ENCODE data around the gene RRP15. TPM values are rescaled to one million over a fixed set of nuclear protein-coding genes. Genes with fewer than 3 reads are reported as not detected.
A peak's percentile ranks its signal among the peaks of the same experiment; 100 is the strongest.

RRP15 gene
- total and polyA plus RNA-seq, 2 donors: 3.9 to 12.4 TPM

DNA sequence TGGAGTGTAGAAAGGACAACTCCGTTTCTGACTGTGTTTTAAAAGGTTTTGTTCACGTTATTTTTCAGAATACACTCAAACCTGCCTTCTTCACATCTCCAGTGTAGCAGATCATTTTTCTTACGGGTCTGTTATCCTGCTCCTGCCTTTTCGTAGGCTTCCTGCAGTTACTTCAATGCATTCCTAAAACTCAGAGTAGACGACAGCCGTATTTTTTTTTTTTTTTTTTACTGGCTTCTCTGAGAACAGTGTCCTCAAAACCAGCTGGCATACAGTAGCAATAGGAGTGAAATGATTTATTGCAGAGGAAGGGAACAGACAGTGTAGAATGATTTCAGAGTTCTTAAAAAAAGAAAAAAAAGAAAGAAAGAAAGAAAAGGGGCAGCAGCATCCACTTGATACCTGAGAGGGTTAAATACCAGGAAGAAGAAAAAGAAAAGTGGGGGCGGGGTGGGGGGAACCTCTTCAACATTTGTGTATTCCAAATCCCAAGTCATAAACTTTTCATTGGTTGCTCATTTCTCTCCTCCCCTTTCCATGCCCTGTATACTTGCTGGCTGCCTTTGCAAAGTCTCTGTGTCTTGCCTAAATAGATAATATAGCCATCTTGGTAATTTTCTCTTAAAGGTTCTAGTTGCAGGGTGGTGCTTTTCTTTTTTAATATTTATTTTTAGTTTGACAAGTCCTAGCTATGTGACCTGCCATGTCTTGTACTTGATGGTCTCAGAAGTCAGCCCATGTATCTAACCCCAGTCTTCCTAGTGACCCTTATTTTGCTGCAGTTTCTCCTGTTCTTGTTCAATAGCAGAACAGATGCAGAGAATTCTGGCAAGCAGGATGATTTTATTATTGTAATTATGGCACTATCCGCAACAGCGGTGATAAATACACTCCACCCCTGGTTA is 62.9 kb downstream of the RRP15 start:
- Histone ChIP-seq H3K36me3 (ENCODE audit: control insufficient read depth in 2 of 2, insufficient read depth in 2 of 2, low read length in 1 of 2) (no peaks in the 10 kb centered on the region), H3K9me3 (ENCODE audit: control insufficient read depth in 2 of 2, insufficient read depth in 1 of 2, low read length in 1 of 2) (no peaks in the 10 kb centered on the region), H3K4me3 (ENCODE audit: low read length in 2 of 2) (no peak overlapping the region), H3K4me1 (ENCODE audit: control insufficient read depth in 2 of 2, insufficient read depth in 2 of 2, low read length in 2 of 2) (peaks cover 0 to 32% of the 10 kb centered on the region in 2 donors), H3K27ac (ENCODE audit: low read depth in 1 of 2, low read length in 1 of 2) (no peak overlapping the region), H3K27me3 (ENCODE audit: control insufficient read depth in 2 of 2, insufficient read depth in 1 of 2, low read length in 1 of 2) (peaks cover 18 to 55% of the 10 kb centered on the region in 2 donors)
- 34% methylated on average over 9 of the region's 9 CpGs for WGBS
- no peak for DNase-seq (ENCODE audit: low read depth in 6 of 9, low spot score in 9 of 9)

DNA sequence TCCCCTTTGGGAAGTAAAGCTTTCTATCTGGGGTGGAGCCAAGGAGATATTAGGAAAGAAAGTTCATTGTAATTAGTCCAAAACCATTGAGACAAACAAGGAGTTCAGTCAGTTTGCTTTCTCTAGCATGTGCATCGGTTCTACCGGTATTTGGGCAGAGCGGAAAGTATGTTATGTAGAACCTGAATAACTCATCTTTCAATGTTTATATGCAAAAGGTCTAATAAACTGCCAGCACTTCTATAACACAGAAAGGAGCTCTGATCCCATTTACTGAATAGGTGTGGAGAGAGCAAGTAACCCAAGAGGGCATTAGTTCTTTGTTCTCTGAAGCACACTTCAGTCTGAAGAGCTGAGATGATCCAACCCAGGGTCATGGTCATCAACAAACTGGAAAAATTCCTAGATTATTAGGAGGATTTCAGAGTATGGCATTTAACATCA is 63.6 kb downstream of the RRP15 start:
- 95% methylated on average over 3 of the region's 3 CpGs for WGBS
- DNase-seq (ENCODE audit: low read depth in 6 of 9, low spot score in 9 of 9): no peak
- Histone ChIP-seq H3K9me3 (ENCODE audit: control insufficient read depth in 2 of 2, insufficient read depth in 1 of 2, low read length in 1 of 2) (no peaks in the 10 kb centered on the region), H3K27me3 (ENCODE audit: control insufficient read depth in 2 of 2, insufficient read depth in 1 of 2, low read length in 1 of 2) (peaks cover 18 to 55% of the 10 kb centered on the region in 2 donors), H3K27ac (ENCODE audit: low read depth in 1 of 2, low read length in 1 of 2) (no peak overlapping the region), H3K36me3 (ENCODE audit: control insufficient read depth in 2 of 2, insufficient read depth in 2 of 2, low read length in 1 of 2) (no peaks in the 10 kb centered on the region), H3K4me1 (ENCODE audit: control insufficient read depth in 2 of 2, insufficient read depth in 2 of 2, low read length in 2 of 2) (peaks cover 0 to 32% of the 10 kb centered on the region in 2 donors), H3K4me3 (ENCODE audit: low read length in 2 of 2) (no peak overlapping the region)

DNA sequence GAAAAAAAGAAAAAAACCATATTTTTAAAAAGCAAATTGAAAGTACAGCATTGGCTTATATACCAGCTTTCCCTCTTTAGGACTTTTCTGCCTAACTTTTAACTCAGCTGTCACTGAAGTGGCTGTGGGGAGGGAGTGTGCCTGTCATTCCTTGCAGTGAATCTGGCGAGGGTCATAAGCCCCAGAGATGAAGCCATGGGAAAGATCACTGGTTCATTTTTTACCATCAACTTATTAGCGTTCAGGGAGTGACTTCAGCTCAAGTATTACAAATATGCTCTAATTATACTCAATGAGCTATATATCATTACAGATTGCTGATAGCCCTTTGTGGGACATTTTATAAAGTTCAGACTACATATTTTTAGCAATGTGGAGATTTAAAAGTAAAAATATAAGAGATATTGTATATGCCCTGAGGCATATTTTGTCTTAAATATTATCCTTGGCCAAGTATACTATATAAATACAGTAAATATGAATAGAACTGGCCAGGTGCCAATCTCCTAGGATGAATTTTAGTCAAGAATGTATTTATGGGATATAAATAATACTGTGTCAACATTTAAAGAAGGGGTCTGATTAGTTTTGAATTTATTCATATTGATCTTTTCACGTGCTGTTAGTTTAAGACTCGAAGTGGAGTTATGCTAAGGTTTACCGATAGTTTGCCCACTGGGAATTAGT is 64.4 kb downstream of the RRP15 start:
- Histone ChIP-seq H3K36me3 (ENCODE audit: control insufficient read depth in 2 of 2, insufficient read depth in 2 of 2, low read length in 1 of 2) (no peaks in the 10 kb centered on the region), H3K27me3 (ENCODE audit: control insufficient read depth in 2 of 2, insufficient read depth in 1 of 2, low read length in 1 of 2) (peaks cover 18 to 53% of the 10 kb centered on the region in 2 donors), H3K9me3 (ENCODE audit: control insufficient read depth in 2 of 2, insufficient read depth in 1 of 2, low read length in 1 of 2) (no peaks in the 10 kb centered on the region), H3K4me1 (ENCODE audit: control insufficient read depth in 2 of 2, insufficient read depth in 2 of 2, low read length in 2 of 2) (peaks cover 0 to 32% of the 10 kb centered on the region in 2 donors), H3K4me3 (ENCODE audit: low read length in 2 of 2) (no peak overlapping the region), H3K27ac (ENCODE audit: low read depth in 1 of 2, low read length in 1 of 2) (no peak overlapping the region)
- DNase-seq (ENCODE audit: low read depth in 6 of 9, low spot score in 9 of 9): no peak
- WGBS: 95% methylated on average over 5 of the region's 5 CpGs

DNA sequence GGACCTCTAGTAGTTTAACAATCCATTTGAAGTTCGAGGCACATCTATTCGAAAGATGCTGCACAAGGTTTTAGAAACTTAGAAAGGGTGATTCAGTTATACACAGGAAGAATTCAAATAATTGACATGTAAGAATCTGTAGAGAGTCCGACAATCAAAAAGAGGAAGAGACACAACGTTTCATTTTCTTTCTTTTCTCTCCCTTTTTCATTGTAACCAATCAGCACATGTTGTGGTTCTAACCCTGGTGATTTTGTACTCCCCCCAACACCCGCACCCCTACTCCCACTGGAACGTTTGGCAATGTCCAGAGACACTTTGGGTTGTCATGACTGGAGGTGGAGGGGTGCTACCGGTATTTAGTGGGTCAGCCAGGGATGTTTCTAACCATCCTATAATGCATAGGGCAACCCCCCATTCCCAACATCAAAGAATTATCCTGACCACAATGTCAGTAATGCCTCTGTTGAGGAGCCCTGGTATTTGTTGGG is 65.0 kb downstream of the RRP15 start:
- 40% methylated on average over 7 of the region's 7 CpGs for WGBS
- DNase-seq (ENCODE audit: low read depth in 6 of 9, low spot score in 9 of 9): no peak
- H3K9me3 ChIP-seq (ENCODE audit: control insufficient read depth in 2 of 2, insufficient read depth in 1 of 2, low read length in 1 of 2): no peaks in the 10 kb centered on the region
- no peaks in the 10 kb centered on the region for H3K36me3 ChIP-seq (ENCODE audit: control insufficient read depth in 2 of 2, insufficient read depth in 2 of 2, low read length in 1 of 2)
- H3K4me3 ChIP-seq (ENCODE audit: low read length in 2 of 2): no peak overlapping the region
- H3K27ac ChIP-seq (ENCODE audit: low read depth in 1 of 2, low read length in 1 of 2): no peak overlapping the region
- peaks cover 0 to 28% of the 10 kb centered on the region in 2 donors for H3K4me1 ChIP-seq (ENCODE audit: control insufficient read depth in 2 of 2, insufficient read depth in 2 of 2, low read length in 2 of 2)
- peaks cover 18 to 47% of the 10 kb centered on the region in 2 donors for H3K27me3 ChIP-seq (ENCODE audit: control insufficient read depth in 2 of 2, insufficient read depth in 1 of 2, low read length in 1 of 2)

DNA sequence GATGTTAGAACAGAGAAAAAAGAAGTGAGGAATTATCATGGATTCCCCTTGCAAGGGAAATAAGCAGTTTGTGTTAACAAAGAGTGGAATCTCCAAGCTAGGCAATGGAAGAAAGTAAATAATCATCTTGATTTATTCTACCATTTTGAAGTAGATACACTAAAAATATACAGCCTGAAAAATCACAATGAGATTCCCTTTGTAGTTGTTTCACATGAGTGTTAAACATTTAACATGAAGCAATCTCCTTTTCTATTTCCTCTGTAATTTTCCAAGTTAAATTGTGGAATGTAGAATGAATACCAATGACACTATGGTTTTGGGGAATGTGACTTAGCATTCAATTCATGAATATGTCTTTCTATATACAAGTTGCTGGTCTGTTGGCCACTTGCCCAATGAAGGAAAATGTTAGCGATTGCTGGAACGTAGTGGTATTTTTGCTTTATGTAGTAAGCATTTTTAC is 65.7 kb downstream of the RRP15 start:
- H3K4me1 ChIP-seq (ENCODE audit: control insufficient read depth in 2 of 2, insufficient read depth in 2 of 2, low read length in 2 of 2): peaks cover 0 to 22% of the 10 kb centered on the region in 2 donors
- WGBS: 18% methylated on average over 2 of the region's 2 CpGs
- no peak for DNase-seq (ENCODE audit: low read depth in 6 of 9, low spot score in 9 of 9)

DNA sequence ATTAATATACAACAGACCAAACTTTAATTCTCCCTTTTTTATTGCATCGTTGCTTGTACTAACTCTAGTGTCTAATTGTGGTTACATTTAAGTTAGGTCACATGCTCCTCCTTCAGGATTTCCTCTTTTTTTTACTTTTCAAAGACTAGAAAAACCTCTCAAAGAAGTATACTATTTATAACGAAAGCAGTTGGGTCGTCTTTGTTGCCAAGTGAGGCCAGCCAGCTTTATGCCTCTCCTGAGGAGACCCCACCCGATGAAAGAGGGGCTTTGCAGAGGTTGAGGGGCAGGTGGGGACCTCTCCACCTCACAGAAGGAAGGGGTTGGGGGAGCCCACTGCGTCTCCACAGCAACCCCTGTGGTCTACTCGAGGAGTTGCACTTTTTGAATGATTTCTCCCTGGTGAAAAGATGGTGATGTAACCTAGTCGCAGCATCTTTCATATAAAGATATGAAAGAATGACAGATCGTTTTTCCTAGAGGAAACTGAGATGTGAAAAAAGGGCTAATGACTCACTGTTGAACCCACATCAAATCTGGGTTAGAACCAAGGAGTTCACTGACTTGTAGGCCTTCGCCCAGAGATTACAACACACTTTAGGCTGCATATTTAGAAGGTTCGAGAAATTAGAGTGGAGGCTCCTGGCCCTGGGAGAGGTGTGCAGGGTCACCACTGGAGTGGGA is 66.4 kb downstream of the RRP15 start:
- H3K4me3 ChIP-seq (ENCODE audit: low read length in 2 of 2): no peak overlapping the region
- H3K4me1 ChIP-seq (ENCODE audit: control insufficient read depth in 2 of 2, insufficient read depth in 2 of 2, low read length in 2 of 2): peaks cover 0 to 17% of the 10 kb centered on the region in 2 donors
- no peaks in the 10 kb centered on the region for H3K36me3 ChIP-seq (ENCODE audit: control insufficient read depth in 2 of 2, insufficient read depth in 2 of 2, low read length in 1 of 2)
- 22% methylated on average over 10 of the region's 10 CpGs for WGBS
- no peak overlapping the region for H3K27ac ChIP-seq (ENCODE audit: low read depth in 1 of 2, low read length in 1 of 2)
- H3K27me3 ChIP-seq (ENCODE audit: control insufficient read depth in 2 of 2, insufficient read depth in 1 of 2, low read length in 1 of 2): peaks cover 10 to 33% of the 10 kb centered on the region in 2 donors
- peak in 2 of 9 donors; percentile 26 to 42 for DNase-seq (ENCODE audit: low read depth in 6 of 9, low spot score in 9 of 9)
- no peaks in the 10 kb centered on the region for H3K9me3 ChIP-seq (ENCODE audit: control insufficient read depth in 2 of 2, insufficient read depth in 1 of 2, low read length in 1 of 2)

More for the DNA sequence above, 65.7 kb downstream of the RRP15 start:
- Histone ChIP-seq H3K9me3 (ENCODE audit: control insufficient read depth in 2 of 2, insufficient read depth in 1 of 2, low read length in 1 of 2) (no peaks in the 10 kb centered on the region), H3K27ac (ENCODE audit: low read depth in 1 of 2, low read length in 1 of 2) (no peak overlapping the region), H3K27me3 (ENCODE audit: control insufficient read depth in 2 of 2, insufficient read depth in 1 of 2, low read length in 1 of 2) (peaks cover 15 to 40% of the 10 kb centered on the region in 2 donors), H3K36me3 (ENCODE audit: control insufficient read depth in 2 of 2, insufficient read depth in 2 of 2, low read length in 1 of 2) (no peaks in the 10 kb centered on the region), H3K4me3 (ENCODE audit: low read length in 2 of 2) (no peak overlapping the region)

DNA sequence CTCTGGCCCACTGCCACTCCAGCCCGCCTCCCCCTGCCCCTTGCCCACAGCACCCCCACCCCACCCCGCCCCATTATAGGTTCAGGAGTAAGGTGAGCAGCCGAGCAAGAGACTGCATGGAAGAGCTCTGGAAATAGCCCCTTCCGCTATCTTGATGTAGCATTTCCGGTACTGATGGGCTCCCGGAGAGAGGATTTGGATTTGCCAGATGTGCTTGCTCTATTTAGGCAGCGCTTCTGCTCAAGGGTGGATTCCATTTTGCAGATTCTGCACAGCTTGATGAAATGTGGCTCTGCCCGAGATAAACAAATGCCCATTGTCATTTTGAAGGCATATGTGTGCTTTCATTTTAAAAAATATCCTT is 67.0 kb downstream of the RRP15 start:
- Histone ChIP-seq H3K36me3 (ENCODE audit: control insufficient read depth in 2 of 2, insufficient read depth in 2 of 2, low read length in 1 of 2) (no peaks in the 10 kb centered on the region), H3K4me1 (ENCODE audit: control insufficient read depth in 2 of 2, insufficient read depth in 2 of 2, low read length in 2 of 2) (peaks cover 0 to 15% of the 10 kb centered on the region in 2 donors), H3K27ac (ENCODE audit: low read depth in 1 of 2, low read length in 1 of 2) (no peak overlapping the region), H3K9me3 (ENCODE audit: control insufficient read depth in 2 of 2, insufficient read depth in 1 of 2, low read length in 1 of 2) (no peaks in the 10 kb centered on the region), H3K4me3 (ENCODE audit: low read length in 2 of 2) (no peak overlapping the region), H3K27me3 (ENCODE audit: control insufficient read depth in 2 of 2, insufficient read depth in 1 of 2, low read length in 1 of 2) (peaks cover 10 to 28% of the 10 kb centered on the region in 2 donors)
- no peak for DNase-seq (ENCODE audit: low read depth in 6 of 9, low spot score in 9 of 9)
- 97% methylated on average over 8 of the region's 8 CpGs for WGBS

DNA sequence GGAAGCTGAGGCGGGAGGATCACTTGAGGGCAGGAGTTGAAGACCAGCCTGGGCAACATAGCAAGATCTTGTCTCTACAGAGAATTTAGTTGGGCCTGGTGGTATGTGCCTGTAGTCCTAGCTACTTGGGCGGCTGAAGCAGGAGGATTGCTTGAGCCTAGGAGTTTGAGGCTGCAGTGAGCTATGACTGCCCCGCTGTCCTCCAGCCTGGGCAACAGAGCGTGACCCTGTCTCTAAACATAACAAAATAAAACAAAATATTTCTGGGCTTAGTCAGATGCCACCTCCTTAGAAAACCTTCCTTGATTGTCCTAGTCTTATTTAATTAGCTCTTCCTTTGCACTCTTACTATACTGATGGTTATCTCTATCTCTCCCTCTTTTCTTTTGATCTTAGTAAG is 68.6 kb downstream of the RRP15 start:
- 88% methylated on average over 4 of the region's 4 CpGs for WGBS
- Histone ChIP-seq H3K9me3 (ENCODE audit: control insufficient read depth in 2 of 2, insufficient read depth in 1 of 2, low read length in 1 of 2) (no peaks in the 10 kb centered on the region), H3K36me3 (ENCODE audit: control insufficient read depth in 2 of 2, insufficient read depth in 2 of 2, low read length in 1 of 2) (no peaks in the 10 kb centered on the region), H3K4me1 (ENCODE audit: control insufficient read depth in 2 of 2, insufficient read depth in 2 of 2, low read length in 2 of 2) (peaks cover 0 to 11% of the 10 kb centered on the region in 2 donors), H3K27me3 (ENCODE audit: control insufficient read depth in 2 of 2, insufficient read depth in 1 of 2, low read length in 1 of 2) (peaks cover 2 to 12% of the 10 kb centered on the region in 2 donors), H3K27ac (ENCODE audit: low read depth in 1 of 2, low read length in 1 of 2) (no peak overlapping the region), H3K4me3 (ENCODE audit: low read length in 2 of 2) (no peak overlapping the region)
- DNase-seq (ENCODE audit: low read depth in 6 of 9, low spot score in 9 of 9): no peak

All from thymus (tissue), 11 donors.